Gastrocnemius medialis (tissue), 4 donors: Measurements from ENCODE around the gene ZKSCAN1.

Experiments
- POLR2A ChIP-seq, 2 donors: fragments of 450-650 bp; IDR thresholded peaks; one replicate each; pipeline ENCODE4 v1.6.1; 2017; ENCODE audit warnings: antibody characterized with exemption in 2 of 2, mild to moderate bottlenecking in 2 of 2, moderate library complexity in 2 of 2
- TF ChIP-seq, protein P1 (sequence below), 5 experiments: fragments of 450-650 bp in 3 of 5; fragments of 200-600 bp in 2 of 5; sonication (generic) in 2 of 5; IDR thresholded peaks in 4 of 5; conservative IDR thresholded peaks in 1 of 5; 1 replicate in 4 of 5; 2 replicates in 1 of 5; pipeline ENCODE4 v1.5.1; 2016 to 2019; ENCODE audit warnings: antibody characterized with exemption in 5 of 5, mild to moderate bottlenecking in 3 of 5, moderate library complexity in 3 of 5

DNA sequence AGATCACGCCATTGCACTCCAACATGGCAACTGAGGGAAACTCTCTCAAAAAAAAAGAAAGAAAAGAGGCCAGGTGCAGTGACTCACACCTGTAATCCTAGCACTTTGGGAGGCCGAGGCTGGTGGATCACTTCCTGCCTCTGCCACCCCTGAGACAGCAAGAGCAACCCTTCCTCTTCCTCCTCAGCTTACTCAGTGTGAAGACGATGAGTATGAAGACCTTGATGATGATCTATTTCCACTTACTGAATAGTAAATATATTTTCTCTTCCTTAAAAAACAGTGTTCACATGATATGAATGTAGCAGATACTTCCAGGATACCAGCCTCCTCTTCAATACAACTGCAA, 2.1 kb upstream of the ZKSCAN1 start:
- TF ChIP-seq, protein P1, sequence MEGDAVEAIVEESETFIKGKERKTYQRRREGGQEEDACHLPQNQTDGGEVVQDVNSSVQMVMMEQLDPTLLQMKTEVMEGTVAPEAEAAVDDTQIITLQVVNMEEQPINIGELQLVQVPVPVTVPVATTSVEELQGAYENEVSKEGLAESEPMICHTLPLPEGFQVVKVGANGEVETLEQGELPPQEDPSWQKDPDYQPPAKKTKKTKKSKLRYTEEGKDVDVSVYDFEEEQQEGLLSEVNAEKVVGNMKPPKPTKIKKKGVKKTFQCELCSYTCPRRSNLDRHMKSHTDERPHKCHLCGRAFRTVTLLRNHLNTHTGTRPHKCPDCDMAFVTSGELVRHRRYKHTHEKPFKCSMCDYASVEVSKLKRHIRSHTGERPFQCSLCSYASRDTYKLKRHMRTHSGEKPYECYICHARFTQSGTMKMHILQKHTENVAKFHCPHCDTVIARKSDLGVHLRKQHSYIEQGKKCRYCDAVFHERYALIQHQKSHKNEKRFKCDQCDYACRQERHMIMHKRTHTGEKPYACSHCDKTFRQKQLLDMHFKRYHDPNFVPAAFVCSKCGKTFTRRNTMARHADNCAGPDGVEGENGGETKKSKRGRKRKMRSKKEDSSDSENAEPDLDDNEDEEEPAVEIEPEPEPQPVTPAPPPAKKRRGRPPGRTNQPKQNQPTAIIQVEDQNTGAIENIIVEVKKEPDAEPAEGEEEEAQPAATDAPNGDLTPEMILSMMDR (IDR thresholded peaks at IDR 0.05 in 4 of 5, conservative IDR thresholded peaks at IDR 0.05 in 1 of 5) = no peak
- TF ChIP-seq POLR2A (IDR thresholded peaks at IDR 0.05) = no peak
